A549 (cell line): ENCODE data around the gene MGST2. TPM values are rescaled to one million over a fixed set of nuclear protein-coding genes. Genes with fewer than 3 reads are reported as not detected.

ENCODE experiments used
- ATAC-seq, 2 experiments: fragments of 200-7000 bp in 1 of 2; fragments of >200 bp in 1 of 2; cut with Nextera tagmentation in 1 of 2; cut with Tn5 transposase in 1 of 2; 3 replicates each; pipeline versions ENCODE4 v1.8.0 to v1.9.1; 2018 to 2020; ENCODE audit warnings: mild to moderate bottlenecking in 1 of 2, moderate library complexity in 1 of 2
- CTCF ChIA-PET: fragments of 300-600 bp; sonication (Branson Sonifier 250); formaldehyde crosslinking; extraction: SDS; loops from one replicate; lab custom pipeline; 2021; ENCODE audit warnings: antibody characterized with exemption, inconsistent platforms; lab: Yijun Ruan, JAX
- POLR2A ChIA-PET: fragments of 350-600 bp; formaldehyde crosslinking; extraction: SDS; loops from one replicate; lab custom pipeline; 2021; ENCODE audit warnings: antibody characterized with exemption, inconsistent platforms; lab: Yijun Ruan, JAX
- DNase-seq, 2 experiments: peaks; one replicate each; pipeline versions ENCODE4 v3.0.0 to v3.0.0-alpha.2; 2011 to 2016; ENCODE audit warnings: low read depth in 1 of 2, low spot score in 1 of 2
- FAIRE-seq: peaks from 2 replicates; lab custom pipeline; 2011; peaks lifted over from hg19 to GRCh38; lab: Jason Lieb, UNC
- H3K27ac ChIP-seq, 2 experiments: fragments of >200 bp; sonication (Bioruptor Twin); formaldehyde crosslinking; 3 replicates each; pipeline ENCODE4 v1.5.1; 2016 to 2017
- H3K4me1 ChIP-seq: fragments of >200 bp; sonication (Bioruptor Twin); formaldehyde crosslinking; 3 replicates; pipeline ENCODE4 v1.6.1; 2016
- H3K4me2 ChIP-seq: fragments of >200 bp; sonication (Bioruptor Twin); formaldehyde crosslinking; 3 replicates; pipeline ENCODE4 v1.6.1; 2016
- H3K4me3 ChIP-seq: fragments of >200 bp; sonication (Bioruptor Twin); formaldehyde crosslinking; 3 replicates; pipeline ENCODE4 v1.5.1; 2016
- H3K9me3 ChIP-seq: fragments of >200 bp; sonication (Bioruptor Twin); formaldehyde crosslinking; 3 replicates; pipeline ENCODE4 v1.6.1; 2016
- CBX2 ChIP-seq: fragments of 200-600 bp; sonication (generic); IDR thresholded peaks from 2 replicates; pipeline ENCODE4 v1.6.1; 2016; ENCODE audit warnings: low read depth, mild to moderate bottlenecking, borderline replicate concordance
- CHD4 ChIP-seq: fragments of 200-600 bp; sonication (generic); IDR thresholded peaks from 2 replicates; pipeline ENCODE4 v1.6.1; 2016; ENCODE audit warnings: antibody characterized with exemption, mild to moderate bottlenecking, borderline replicate concordance
- EHF ChIP-seq: fragments of 250-450 bp; sonication (Bioruptor Pico); IDR thresholded peaks from 2 replicates; pipeline ENCODE4 v1.5.0; 2020; ENCODE audit warnings: mild to moderate bottlenecking
- EP300 ChIP-seq, 2 experiments: fragments of >200 bp; sonication (Bioruptor Twin); formaldehyde crosslinking; IDR thresholded peaks; 2 replicates in 1 of 2; 3 replicates in 1 of 2; pipeline ENCODE4 v1.6.1; 2016 to 2017
- ESRRA ChIP-seq: fragments of 150-350 bp; IDR thresholded peaks from 2 replicates; pipeline ENCODE4 v1.6.1; 2014; ENCODE audit warnings: mild to moderate bottlenecking, low read length, borderline replicate concordance
- FOXS1 ChIP-seq: fragments of 250-450 bp; sonication (Bioruptor Pico); IDR thresholded peaks from 2 replicates; pipeline ENCODE4 v1.5.0; 2020; ENCODE audit warnings: mild to moderate bottlenecking, moderate library complexity
- HEYL ChIP-seq: fragments of 250-450 bp; sonication (Bioruptor Pico); IDR thresholded peaks from 2 replicates; pipeline ENCODE4 v1.8.0; 2021; ENCODE audit warnings: mild to moderate bottlenecking, moderate library complexity
- HOXB13 ChIP-seq: fragments of 250-450 bp; sonication (Bioruptor Pico); IDR thresholded peaks from 2 replicates; pipeline ENCODE4 v1.5.0; 2020; ENCODE audit warnings: low read depth, mild to moderate bottlenecking, moderate library complexity
- JUN ChIP-seq, 2 experiments: fragments of >200 bp; sonication (Bioruptor Twin); formaldehyde crosslinking; IDR thresholded peaks; 2 replicates in 1 of 2; 3 replicates in 1 of 2; pipeline ENCODE4 v1.6.1; 2016 to 2017
- KDM1A ChIP-seq: fragments of 200-600 bp; sonication (generic); IDR thresholded peaks from 2 replicates; pipeline ENCODE4 v1.6.1; 2016; ENCODE audit warnings: low read depth, mild to moderate bottlenecking
- MAX ChIP-seq: IDR thresholded peaks from 2 replicates; pipeline ENCODE4 v1.6.1; 2012
- MAZ ChIP-seq: fragments of 150-350 bp; IDR thresholded peaks from 2 replicates; pipeline ENCODE4 v1.6.1; 2014; ENCODE audit warnings: antibody characterized with exemption, low read depth, low read length, borderline replicate concordance
- MYC ChIP-seq: IDR thresholded peaks from 2 replicates; pipeline ENCODE4 v1.6.1; 2012; ENCODE audit warnings: mild to moderate bottlenecking, inconsistent platforms, low read length, improper control_type of control experiment, borderline replicate concordance
- POLR2A ChIP-seq: IDR thresholded peaks from 2 replicates; pipeline ENCODE4 v1.6.1; 2012; ENCODE audit warnings: mild to moderate bottlenecking, low read length
- POLR2AphosphoS2 ChIP-seq: conservative IDR thresholded peaks from 2 replicates; pipeline ENCODE4 v1.6.1; 2012; ENCODE audit warnings: low read length, improper control_type of control experiment, inconsistent platforms
- RAD21 ChIP-seq, 2 experiments: fragments of >200 bp in 1 of 2; sonication (Bioruptor Twin) in 1 of 2; formaldehyde crosslinking in 1 of 2; IDR thresholded peaks in 1 of 2; conservative IDR thresholded peaks in 1 of 2; 2 replicates in 1 of 2; 3 replicates in 1 of 2; pipeline ENCODE4 v1.6.1; 2012 to 2018; ENCODE audit warnings: inconsistent platforms in 1 of 2
- RCOR1 ChIP-seq: fragments of 150-350 bp; IDR thresholded peaks from 2 replicates; pipeline ENCODE4 v1.6.1; 2014; ENCODE audit warnings: antibody characterized with exemption, low read length, low read depth
- SMC3 ChIP-seq: fragments of >200 bp; sonication (Bioruptor Twin); formaldehyde crosslinking; IDR thresholded peaks from 3 replicates; pipeline ENCODE4 v1.6.1; 2018; ENCODE audit warnings: inconsistent platforms
- SREBF2 ChIP-seq: fragments of 450-650 bp; IDR thresholded peaks from 2 replicates; pipeline ENCODE4 v1.6.1; 2014; ENCODE audit warnings: mild to moderate bottlenecking, moderate library complexity
- TP53 ChIP-seq: fragments of 250-450 bp; sonication (Bioruptor Pico); IDR thresholded peaks from 2 replicates; pipeline ENCODE4 v1.5.0; 2021; ENCODE audit warnings: mild to moderate bottlenecking, moderate library complexity
- ZFP36 ChIP-seq: fragments of 450-650 bp; IDR thresholded peaks from 2 replicates; pipeline ENCODE4 v1.6.1; 2014; ENCODE audit warnings: borderline replicate concordance; ENCODE audit not compliant: partially characterized antibody
- ZNF302 ChIP-seq: fragments of 250-450 bp; sonication (Bioruptor Pico); IDR thresholded peaks from 2 replicates; pipeline ENCODE4 v1.9.0; 2021; ENCODE audit warnings: inconsistent platforms, mild to moderate bottlenecking, moderate library complexity
- ZSCAN20 ChIP-seq: fragments of 250-450 bp; sonication (Bioruptor Pico); IDR thresholded peaks from 2 replicates; pipeline ENCODE4 v1.8.0; 2022; ENCODE audit warnings: mild to moderate bottlenecking, moderate library complexity
- WGBS: methylation state at CpG from one replicate; pipeline ENCODE4 v1.1.6; 2017; ENCODE audit errors: missing lambda C conversion rate; 5-methylcytosine and 5-hydroxymethylcytosine counted together
- polyA plus RNA-seq, 4 experiments: library from polyadenylated mRNA; depleted of rRNA in 3 of 4; stranded (reverse); fragments of >200 nt; fragmentation: RNase III in 1 of 4; extraction: RNeasy Plus Mini Kit Qiagen cat#74134 plus additional on column Dnase treatment in 1 of 4; gene quantifications; 2 replicates in 3 of 4; 3 replicates in 1 of 4; pipeline ENCODE4 v1.2.3, GENCODE V29; 2011 to 2017
- TF ChIP-seq, protein P1 (sequence below): fragments of 200-600 bp; sonication (generic); IDR thresholded peaks from 2 replicates; pipeline ENCODE4 v1.6.1; 2016; ENCODE audit warnings: antibody characterized with exemption, mild to moderate bottlenecking, moderate library complexity
- TF ChIP-seq, protein P2 (sequence below): fragments of >200 bp; sonication (Bioruptor Twin); formaldehyde crosslinking; IDR thresholded peaks from 3 replicates; pipeline ENCODE4 v1.6.1; 2016
- TF ChIP-seq, protein P3 (sequence below): fragments of >200 bp; sonication (Bioruptor Twin); formaldehyde crosslinking; IDR thresholded peaks from 3 replicates; pipeline ENCODE4 v1.5.1; 2016

The MGST2 gene
- polyA plus RNA-seq, 2 of the 4 experiments (the other 2 are of a cell fraction), result 44.0 to 62.1 TPM

- 69% methylated on average over 4 of the region's 4 CpGs for WGBS
- ATAC-seq (no peak), FAIRE-seq (no peak), DNase-seq (no peak)
- ChIA-PET CTCF (interaction anchor here (0.5 to 11.4 kb wide), 12 partner anchors 11 to 1231 kb away, joined by 3 to 260 read pairs (median 4); partner anchors contain the start of gene MGST2), POLR2A (no interaction called here)
- no peak overlapping the region for H3K4me3 ChIP-seq
- TF ChIP-seq SREBF2, result no peak
- no peak for TF ChIP-seq RCOR1
- TF ChIP-seq KDM1A, result no peak
- TF ChIP-seq EP300 (IDR thresholded peaks at IDR 0.05), result no peak
- no peak for TF ChIP-seq CBX2
- no peak for TF ChIP-seq MYC
- no peak for TF ChIP-seq MAZ
- TF ChIP-seq, protein P1, sequence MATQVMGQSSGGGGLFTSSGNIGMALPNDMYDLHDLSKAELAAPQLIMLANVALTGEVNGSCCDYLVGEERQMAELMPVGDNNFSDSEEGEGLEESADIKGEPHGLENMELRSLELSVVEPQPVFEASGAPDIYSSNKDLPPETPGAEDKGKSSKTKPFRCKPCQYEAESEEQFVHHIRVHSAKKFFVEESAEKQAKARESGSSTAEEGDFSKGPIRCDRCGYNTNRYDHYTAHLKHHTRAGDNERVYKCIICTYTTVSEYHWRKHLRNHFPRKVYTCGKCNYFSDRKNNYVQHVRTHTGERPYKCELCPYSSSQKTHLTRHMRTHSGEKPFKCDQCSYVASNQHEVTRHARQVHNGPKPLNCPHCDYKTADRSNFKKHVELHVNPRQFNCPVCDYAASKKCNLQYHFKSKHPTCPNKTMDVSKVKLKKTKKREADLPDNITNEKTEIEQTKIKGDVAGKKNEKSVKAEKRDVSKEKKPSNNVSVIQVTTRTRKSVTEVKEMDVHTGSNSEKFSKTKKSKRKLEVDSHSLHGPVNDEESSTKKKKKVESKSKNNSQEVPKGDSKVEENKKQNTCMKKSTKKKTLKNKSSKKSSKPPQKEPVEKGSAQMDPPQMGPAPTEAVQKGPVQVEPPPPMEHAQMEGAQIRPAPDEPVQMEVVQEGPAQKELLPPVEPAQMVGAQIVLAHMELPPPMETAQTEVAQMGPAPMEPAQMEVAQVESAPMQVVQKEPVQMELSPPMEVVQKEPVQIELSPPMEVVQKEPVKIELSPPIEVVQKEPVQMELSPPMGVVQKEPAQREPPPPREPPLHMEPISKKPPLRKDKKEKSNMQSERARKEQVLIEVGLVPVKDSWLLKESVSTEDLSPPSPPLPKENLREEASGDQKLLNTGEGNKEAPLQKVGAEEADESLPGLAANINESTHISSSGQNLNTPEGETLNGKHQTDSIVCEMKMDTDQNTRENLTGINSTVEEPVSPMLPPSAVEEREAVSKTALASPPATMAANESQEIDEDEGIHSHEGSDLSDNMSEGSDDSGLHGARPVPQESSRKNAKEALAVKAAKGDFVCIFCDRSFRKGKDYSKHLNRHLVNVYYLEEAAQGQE, result no peak
- TF ChIP-seq ZSCAN20, result no peak
- H3K9me3 ChIP-seq, result no peaks in the 10 kb centered on the region
- no peak overlapping the region; a peak in 1 of 6 replicates for H3K27ac ChIP-seq
- H3K4me1 ChIP-seq, result peaks cover 42% of the 10 kb centered on the region
- H3K4me2 ChIP-seq, result no peak overlapping the region
These were observed 11.1 kb upstream of the MGST2 start for GRCh38 chr4:139654516-139654915.

DNA sequence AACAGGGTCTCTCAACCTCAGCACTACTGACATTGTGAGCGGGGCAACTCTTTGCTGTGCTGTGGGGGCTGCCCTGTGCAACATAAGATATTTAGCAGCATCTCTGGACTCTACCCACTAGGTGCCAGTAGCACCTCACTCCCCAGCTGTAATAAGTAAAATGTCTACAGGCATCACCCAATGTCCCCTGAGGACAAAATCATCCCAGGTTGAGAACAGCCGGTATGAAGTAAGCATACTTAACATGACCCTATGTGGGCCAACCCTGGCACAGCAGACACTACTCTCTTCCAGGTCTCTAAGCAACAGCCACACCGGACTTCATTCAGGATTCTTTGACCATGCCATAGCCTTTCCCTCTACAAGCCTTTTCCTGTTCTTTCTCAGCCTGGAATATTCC lies 10.5 kb upstream of the MGST2 start:
- no peak for FAIRE-seq
- H3K4me2 ChIP-seq, result 0 out of 3 replicates have a peak overlapping the region, but pooled peaks have one; percentile 21
- H3K4me3 ChIP-seq, result no peak overlapping the region
- WGBS, result 48% methylated on average over 3 of the region's 3 CpGs
- H3K4me1 ChIP-seq, result peaks cover 42% of the 10 kb centered on the region
- H3K27ac ChIP-seq, result peak overlapping the region in 1 of 2 experiments; percentile 62; a peak in 3 of 6 replicates
- TF ChIP-seq HOXB13 (CRISPR knock-in tag), result no peak
- TF ChIP-seq, protein P2, sequence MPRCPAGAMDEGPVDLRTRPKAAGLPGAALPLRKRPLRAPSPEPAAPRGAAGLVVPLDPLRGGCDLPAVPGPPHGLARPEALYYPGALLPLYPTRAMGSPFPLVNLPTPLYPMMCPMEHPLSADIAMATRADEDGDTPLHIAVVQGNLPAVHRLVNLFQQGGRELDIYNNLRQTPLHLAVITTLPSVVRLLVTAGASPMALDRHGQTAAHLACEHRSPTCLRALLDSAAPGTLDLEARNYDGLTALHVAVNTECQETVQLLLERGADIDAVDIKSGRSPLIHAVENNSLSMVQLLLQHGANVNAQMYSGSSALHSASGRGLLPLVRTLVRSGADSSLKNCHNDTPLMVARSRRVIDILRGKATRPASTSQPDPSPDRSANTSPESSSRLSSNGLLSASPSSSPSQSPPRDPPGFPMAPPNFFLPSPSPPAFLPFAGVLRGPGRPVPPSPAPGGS, result no peak
- TF ChIP-seq SMC3, result peak; percentile 30; the same call in 1 of the 3 replicates
- no peak for TF ChIP-seq HEYL (CRISPR knock-in tag)
- TF ChIP-seq, protein P3, sequence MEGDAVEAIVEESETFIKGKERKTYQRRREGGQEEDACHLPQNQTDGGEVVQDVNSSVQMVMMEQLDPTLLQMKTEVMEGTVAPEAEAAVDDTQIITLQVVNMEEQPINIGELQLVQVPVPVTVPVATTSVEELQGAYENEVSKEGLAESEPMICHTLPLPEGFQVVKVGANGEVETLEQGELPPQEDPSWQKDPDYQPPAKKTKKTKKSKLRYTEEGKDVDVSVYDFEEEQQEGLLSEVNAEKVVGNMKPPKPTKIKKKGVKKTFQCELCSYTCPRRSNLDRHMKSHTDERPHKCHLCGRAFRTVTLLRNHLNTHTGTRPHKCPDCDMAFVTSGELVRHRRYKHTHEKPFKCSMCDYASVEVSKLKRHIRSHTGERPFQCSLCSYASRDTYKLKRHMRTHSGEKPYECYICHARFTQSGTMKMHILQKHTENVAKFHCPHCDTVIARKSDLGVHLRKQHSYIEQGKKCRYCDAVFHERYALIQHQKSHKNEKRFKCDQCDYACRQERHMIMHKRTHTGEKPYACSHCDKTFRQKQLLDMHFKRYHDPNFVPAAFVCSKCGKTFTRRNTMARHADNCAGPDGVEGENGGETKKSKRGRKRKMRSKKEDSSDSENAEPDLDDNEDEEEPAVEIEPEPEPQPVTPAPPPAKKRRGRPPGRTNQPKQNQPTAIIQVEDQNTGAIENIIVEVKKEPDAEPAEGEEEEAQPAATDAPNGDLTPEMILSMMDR, result peak; percentile 54
- TF ChIP-seq MAX, result no peak
- no peak for TF ChIP-seq CHD4
- TF ChIP-seq ZNF302, result no peak
- TF ChIP-seq JUN (IDR thresholded peaks at IDR 0.05), result no peak
- no peak for TF ChIP-seq ZFP36
- TF ChIP-seq EHF (CRISPR knock-in tag), result no peak
- TF ChIP-seq FOXS1 (CRISPR knock-in tag), result no peak
- TF ChIP-seq POLR2A, result no peak
- no peak for TF ChIP-seq ESRRA
- peak; percentile 71 for TF ChIP-seq RAD21 (conservative IDR thresholded peaks at IDR 0.05 in 1 of 2, IDR thresholded peaks at IDR 0.05 in 1 of 2)
- TF ChIP-seq TP53 (CRISPR knock-in tag), result no peak
- TF ChIP-seq POLR2AphosphoS2, result no peak
- peak in 1 of 2 experiments; percentile 67 for DNase-seq
- ChIA-PET CTCF (interaction anchor here (0.5 to 11.4 kb wide), 19 partner anchors 10 to 1230 kb away, joined by 3 to 260 read pairs (median 4); partner anchors contain the start of gene MGST2), POLR2A (no interaction called here)
- ATAC-seq, result peak; percentile 41 to 66; a peak in 5 of 6 replicates
- no peaks in the 10 kb centered on the region for H3K9me3 ChIP-seq
